HK-2 (cell line): Measurements from ENCODE around the gene ADCY9.

Experiments
- DNase-seq: peaks from one replicate; pipeline ENCODE4 v3.0.0-alpha.2; 2018; ENCODE audit not compliant: unreplicated experiment

ADCY9 gene

GRCh38 chr16:3912897-3913296 lies 203.3 kb downstream of the ADCY9 start:
- DNase-seq, result no peak
